GM23338 (cell line): Measurements from ENCODE around the gene MYH14.

Source experiments
- CREB1 ChIP-seq: fragments of 250-450 bp; sonication (Bioruptor Pico); IDR thresholded peaks from 2 replicates; pipeline ENCODE4 v1.5.0; 2020; ENCODE audit warnings: low read depth, mild to moderate bottlenecking, moderate library complexity
- CTCF ChIP-seq, 2 experiments: fragments of 200-600 bp in 1 of 2; sonication (generic) in 1 of 2; conservative IDR thresholded peaks; 2 replicates each; pipeline versions ENCODE4 v1.5.1 to v1.6.1; 2016 to 2017; ENCODE audit warnings: antibody characterized with exemption in 2 of 2, low read depth in 2 of 2, mild to moderate bottlenecking in 2 of 2, moderate library complexity in 1 of 2
- EZH2 ChIP-seq: fragments of 200-600 bp; sonication (generic); IDR thresholded peaks from one replicate; pipeline ENCODE4 v1.8.0; 2017; ENCODE audit warnings: antibody characterized with exemption, mild to moderate bottlenecking, low read depth; ENCODE audit not compliant: unreplicated experiment
- EZH2phosphoT487 ChIP-seq: fragments of 200-600 bp; sonication (generic); IDR thresholded peaks from one replicate; pipeline ENCODE4 v1.8.1; 2018; ENCODE audit warnings: antibody characterized with exemption; ENCODE audit not compliant: unreplicated experiment
- JUNB ChIP-seq: IDR thresholded peaks from one replicate; pipeline ENCODE4 v1.6.1; 2016; ENCODE audit warnings: antibody characterized with exemption; ENCODE audit not compliant: unreplicated experiment
- NANOG ChIP-seq: IDR thresholded peaks from 2 replicates; pipeline ENCODE4 v1.6.1; 2016; ENCODE audit warnings: antibody characterized with exemption, borderline replicate concordance
- POLR2AphosphoS5 ChIP-seq: IDR thresholded peaks from 2 replicates; pipeline ENCODE4 v1.6.1; 2016; ENCODE audit warnings: antibody characterized with exemption, low read depth
- REST ChIP-seq: IDR thresholded peaks from one replicate; pipeline ENCODE4 v1.6.1; 2018; ENCODE audit warnings: antibody characterized with exemption; ENCODE audit not compliant: unreplicated experiment
- STAT1 ChIP-seq: IDR thresholded peaks from one replicate; pipeline ENCODE4 v1.6.1; 2016; ENCODE audit warnings: antibody characterized with exemption; ENCODE audit not compliant: unreplicated experiment
- ZNF331 ChIP-seq: fragments of 250-450 bp; sonication (Bioruptor Pico); IDR thresholded peaks from 2 replicates; pipeline ENCODE4 v1.5.0; 2020; ENCODE audit warnings: low read depth, mild to moderate bottlenecking, moderate library complexity

GRCh38 chr19:50196322-50196932 lies 7.0 kb upstream of the MYH14 start:
- TF ChIP-seq EZH2 (no peak), CTCF (conservative IDR thresholded peaks at IDR 0.05; ENCODE audit: low read depth in 2 of 2) (no peak), CREB1 (CRISPR knock-in tag) (no peak), REST (no peak), JUNB (no peak), NANOG (no peak), POLR2AphosphoS5 (no peak), ZNF331 (no peak), EZH2phosphoT487 (no peak), STAT1 (no peak)
